Regular cardiac myocyte (primary cell): ENCODE results near the gene AP3S1. TPM values are rescaled to one million over a fixed set of nuclear protein-coding genes. Genes with fewer than 3 reads are reported as not detected.

Source experiments
- total RNA-seq: library from RNA; depleted of rRNA; stranded (reverse); fragments of >200 nt; gene quantifications from 2 replicates; pipeline ENCODE4 v1.2.3, GENCODE V29; 2014

The AP3S1 gene
- total RNA-seq, result 118 and 121 TPM in 2 replicates

GRCh38 chr5:115841382-115842088 lies at the start of gene AP3S1, which contains the start of gene ATG12:
TSS of gene AP3S1 (plus strand) at chr5:115841935. CDS start at chr5:115842038, 103 bp downstream.
TSS of gene ATG12 (minus strand) at chr5:115841565. CDS start at chr5:115841552, 13 bp downstream.

GRCh38 chr5:115816226-115817081 lies 25.3 kb upstream of the AP3S1 start, which contains the start of gene CDO1:
TSS of gene CDO1 (minus strand) at chr5:115816659. CDS start at chr5:115816397, 262 bp downstream.

GRCh38 chr5:115962239-115962564 lies 120.5 kb downstream of the AP3S1 start, which contains the start of gene LVRN:
TSS of gene LVRN (plus strand) at chr5:115962475. CDS start at chr5:115962618, 143 bp downstream.

Other genes starting within 250 kb of the AP3S1 start
- 3.1 and 6.3 TPM in 2 replicates for gene TICAM2, start 239.5 kb upstream of the AP3S1 start, total RNA-seq
- 214 and 242 TPM in 2 replicates for gene TMED7, start 215.9 kb upstream of the AP3S1 start, total RNA-seq
- gene CDO1, start 25.3 kb upstream of the AP3S1 start, total RNA-seq, result 1.5 and 3.4 TPM in 2 replicates
- gene ATG12, start 370 bp upstream of the AP3S1 start, total RNA-seq, result 57.1 and 80.9 TPM in 2 replicates
- under 0.01 and 0.19 TPM in 2 replicates for gene LVRN, start 120.5 kb downstream of the AP3S1 start, total RNA-seq
- 0.19 TPM in 1 of 2 replicates, not detected in the other for gene ARL14EPL, start 190.5 kb downstream of the AP3S1 start, total RNA-seq
- gene COMMD10, start 243.1 kb downstream of the AP3S1 start, total RNA-seq, result 34.7 and 35.1 TPM in 2 replicates